Ovary (tissue), 9 donors: ENCODE results near the gene EEIG1. TPM values are rescaled to one million over a fixed set of nuclear protein-coding genes. Genes with fewer than 3 reads are reported as not detected.
A peak's percentile ranks its signal among the peaks of the same experiment; 100 is the strongest.

Experiments used
- DNase-seq, 5 donors: peaks; one replicate each; pipeline ENCODE4 v3.0.0-alpha.2; 2019 to 2020
- H3K27ac ChIP-seq, 2 donors: fragments of 200-600 bp; one replicate each; pipeline versions ENCODE4 v1.5.1 to v1.8.0; 2019 to 2022
- H3K27me3 ChIP-seq: fragments of 200-600 bp; one replicate; pipeline ENCODE4 v1.8.0; 2022
- H3K36me3 ChIP-seq: fragments of 200-600 bp; sonication (generic); one replicate; pipeline ENCODE4 v1.5.1; 2019
- H3K4me1 ChIP-seq: one replicate; pipeline ENCODE4 v1.8.1; 2013; ENCODE audit warnings: mild to moderate bottlenecking, moderate library complexity; ENCODE audit not compliant: insufficient read depth
- H3K4me3 ChIP-seq: fragments of 200-600 bp; sonication (generic); one replicate; pipeline ENCODE4 v1.5.1; 2017
- H3K9me3 ChIP-seq, 2 donors: fragments of 200-600 bp in 1 of 2; sonication (generic) in 1 of 2; one replicate each; pipeline versions ENCODE4 v1.5.1 to v1.8.1; 2013 to 2019; ENCODE audit warnings: mild to moderate bottlenecking in 1 of 2, moderate library complexity in 1 of 2
- CTCF ChIP-seq, 3 donors: fragments of 450-650 bp in 2 of 3; fragments of 200-600 bp in 1 of 3; IDR thresholded peaks; one replicate each; pipeline versions ENCODE4 v1.5.1 to v1.8.0; 2016 to 2022; ENCODE audit warnings: antibody characterized with exemption in 3 of 3, mild to moderate bottlenecking in 1 of 3
- EP300 ChIP-seq: sonication (generic); formaldehyde crosslinking; IDR thresholded peaks from one replicate; pipeline ENCODE4 v1.6.1; 2017; ENCODE audit warnings: antibody characterized with exemption
- POLR2A ChIP-seq: fragments of 450-650 bp; IDR thresholded peaks from one replicate; pipeline ENCODE4 v1.6.1; 2017; ENCODE audit warnings: antibody characterized with exemption, mild to moderate bottlenecking, moderate library complexity
- WGBS, 3 donors: extraction: QIAGEN DNeasy Blood & Tissue Kit in 1 of 3; methylation state at CpG; one replicate each; pipeline versions ENCODE4 v1.1.5 to v1.1.7; 2013 to 2017; 5-methylcytosine and 5-hydroxymethylcytosine counted together
- intact Hi-C, 4 donors: fragments of 100-400 bp; cut with DNase I; formaldehyde crosslinking; loops; one replicate each; pipeline versions ENCODE4 v1.11.0 to v1.15.1; 2022 to 2023
- polyA plus RNA-seq, 2 donors: library from polyadenylated mRNA; stranded (reverse); fragments of 200-250 nt in 1 of 2; fragments of 350-450 nt in 1 of 2; fragmentation: Illumina TruSeq in 1 of 2; extraction: RNeasy Lipid Tissue Mini Kit (QIAGEN cat#74804) in 1 of 2; gene quantifications; one replicate each; pipeline ENCODE4 v1.2.3, GENCODE V29; 2013 to 2014
- total RNA-seq, 7 donors: library from RNA; depleted of rRNA in 2 of 7; stranded (reverse); fragments of >200 nt in 2 of 7; fragmentation: NEBNext Ultra II Directional in 3 of 7; extraction: Animal tissue kit (Norgen Biotek cat#: 25700) in 3 of 7; gene quantifications; one replicate each; pipeline versions ENCODE4 v1.1.0 to v1.2.4, GENCODE V29; 2016 to 2023
- donor health status: DM: no; HTN: no; CAD: no; lungs with moderate emphysema.
- donor health status: DM: no; HTN: no; CAD: no.
- donor health status: Bipolar disorder and iron deficiency.
- donor health status: DM: yes; HTN: yes; CAD: no.
- donor health status: DM: no; HTN: no; CAD: no.
- donor health status: DM: yes; HTN: yes; CAD: no.

The EEIG1 gene
- total and polyA plus RNA-seq, 9 donors, result 8.6 to 104 (median 75.5) TPM

- no peak for TF ChIP-seq POLR2A
- TF ChIP-seq CTCF (IDR thresholded peaks at IDR 0.05), result no peak
- no peak for TF ChIP-seq EP300
- peaks cover 39% of the 10 kb centered on the region for H3K4me1 ChIP-seq
- DNase-seq, result no peak
- no peaks in the 10 kb centered on the region for H3K27me3 ChIP-seq
- intact Hi-C loops, result loop anchor here in 1 of 4 donors (5.0 kb wide), 1 partner anchor 37 kb away; no protein-coding TSS in a partner anchor
- peak overlapping the region; percentile 89 for H3K4me3 ChIP-seq
- no peaks in the 10 kb centered on the region for H3K36me3 ChIP-seq
- H3K9me3 ChIP-seq, result no peaks in the 10 kb centered on the region
- WGBS, 3 donors, result 13 to 35% (median 23%) methylated on average over 5 of the region's 5 CpGs
- H3K27ac ChIP-seq, result peak overlapping the region; percentile 41 to 58
Measured at GRCh38 chr9:127979015-127979332, 1.8 kb downstream of the EEIG1 start.

DNA sequence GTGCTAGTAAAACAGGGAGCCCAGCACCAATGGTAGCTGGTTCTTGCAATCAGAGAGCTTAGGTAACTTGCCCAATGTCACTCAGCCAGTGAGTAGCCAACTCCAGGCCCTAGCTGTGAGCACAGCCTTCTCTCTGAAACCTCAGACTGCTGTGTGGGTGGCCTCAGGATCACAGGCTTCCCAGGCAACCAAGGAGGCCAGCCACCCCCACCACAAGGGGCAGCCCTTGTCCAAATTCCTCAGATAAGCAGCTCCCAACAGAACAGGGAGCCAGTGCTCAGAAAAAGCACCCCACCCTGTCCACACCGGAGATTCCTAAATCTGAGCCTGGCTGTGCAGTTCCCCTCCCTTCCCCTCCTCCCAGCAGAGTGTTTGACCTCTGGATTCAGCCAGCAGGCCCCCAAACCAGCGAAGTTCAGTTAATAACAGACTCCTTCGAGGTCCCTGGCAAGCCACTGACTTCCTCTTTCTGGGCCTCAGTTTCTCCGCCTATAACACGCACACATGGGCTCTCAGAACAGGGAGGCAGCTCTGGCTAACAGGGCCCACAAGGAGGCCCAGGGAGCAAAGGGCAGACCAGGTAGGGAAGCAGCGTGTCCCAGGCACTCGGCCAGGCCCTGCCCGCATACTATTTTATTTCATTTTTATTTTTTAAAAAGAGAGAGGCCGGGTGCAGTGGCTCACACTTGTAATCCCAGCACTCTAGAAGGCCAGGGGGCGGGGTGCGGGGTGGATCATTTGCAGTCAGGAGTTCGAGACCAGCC, 2.7 kb downstream of the EEIG1 start:
- H3K9me3 ChIP-seq, result no peaks in the 10 kb centered on the region
- peak; percentile 48 to 87 (median 75) for DNase-seq
- H3K27me3 ChIP-seq, result no peaks in the 10 kb centered on the region
- 13 to 17% (median 14%) methylated on average over 12 of the region's 12 CpGs for WGBS, 3 donors
- H3K36me3 ChIP-seq, result no peaks in the 10 kb centered on the region
- peak overlapping the region; percentile 32 to 58 for H3K27ac ChIP-seq
- H3K4me1 ChIP-seq, result peaks cover 48% of the 10 kb centered on the region
- peak overlapping the region; percentile 89 for H3K4me3 ChIP-seq
- TF ChIP-seq CTCF (IDR thresholded peaks at IDR 0.05), result no peak
- TF ChIP-seq EP300, result no peak
- TF ChIP-seq POLR2A, result no peak
- intact Hi-C loops, result loop anchor here in 1 of 4 donors (5.0 kb wide), 1 partner anchor 36 kb away; no protein-coding TSS in a partner anchor

DNA sequence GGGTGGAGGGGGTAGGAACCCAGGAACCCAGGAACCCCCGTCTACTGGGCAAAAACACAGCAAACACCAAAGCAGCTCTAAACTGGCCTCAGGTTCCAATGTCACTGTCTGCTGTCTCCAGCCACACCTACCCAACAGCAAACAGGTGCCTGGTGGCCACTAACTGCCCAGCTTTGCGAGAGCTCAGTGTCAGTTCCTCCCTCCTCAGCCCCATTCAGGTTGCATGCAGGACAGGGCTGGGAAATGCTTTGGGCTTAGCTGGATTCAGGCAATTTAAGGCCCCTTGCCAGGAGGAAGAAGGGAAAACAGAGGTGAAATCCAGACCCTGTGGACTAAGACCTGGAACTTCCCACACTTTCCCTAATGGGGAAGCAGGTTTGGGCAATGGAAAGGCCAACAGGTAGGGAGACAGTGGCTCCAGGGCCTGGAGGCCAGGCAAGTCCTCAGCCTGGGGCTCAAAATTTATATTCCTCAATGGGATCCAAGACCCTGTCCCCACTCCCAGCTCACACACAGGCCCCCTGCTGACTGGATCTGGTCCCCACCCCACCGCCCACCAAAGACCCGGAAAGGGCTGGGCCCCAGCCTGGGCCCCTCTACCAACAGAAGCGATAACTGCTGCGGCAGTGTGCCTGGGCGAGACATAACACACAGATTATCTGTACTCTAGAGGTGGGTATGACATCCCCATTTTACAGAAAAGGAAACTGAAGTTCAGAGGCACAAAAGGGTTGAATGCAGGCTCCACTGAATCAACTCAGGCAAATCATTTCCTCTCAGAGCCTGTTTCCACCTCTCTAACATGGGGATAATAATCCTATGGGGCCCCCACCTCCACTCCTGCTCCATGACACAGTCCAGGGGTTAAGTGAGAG, 3.5 kb downstream of the EEIG1 start:
- no peak for DNase-seq
- no peaks in the 10 kb centered on the region for H3K9me3 ChIP-seq
- H3K27me3 ChIP-seq, result no peaks in the 10 kb centered on the region
- H3K4me1 ChIP-seq, result peaks cover 56% of the 10 kb centered on the region
- H3K4me3 ChIP-seq, result peak overlapping the region; percentile 89
- peak overlapping the region; percentile 32 to 58 for H3K27ac ChIP-seq
- TF ChIP-seq CTCF (IDR thresholded peaks at IDR 0.05), result no peak
- no peak for TF ChIP-seq POLR2A
- no peak for TF ChIP-seq EP300
- 46 to 59% (median 56%) methylated on average over 7 of the region's 7 CpGs for WGBS, 3 donors
- no peaks in the 10 kb centered on the region for H3K36me3 ChIP-seq
- intact Hi-C loops, result loop anchor here in 1 of 4 donors (5.0 kb wide), 1 partner anchor 35 kb away; no protein-coding TSS in a partner anchor

GRCh38 chr9:127976498-127976897, 4.3 kb downstream of the EEIG1 start:
- H3K27ac ChIP-seq, result no peak overlapping the region
- DNase-seq, result peak in 2 of 5 donors; percentile 24 to 27
- 72 to 90% (median 83%) methylated on average over 5 to 6 of the region's 6 CpGs for WGBS, 3 donors
- intact Hi-C loops, result loop anchor here in 1 of 4 donors (5.0 kb wide), 1 partner anchor 34 kb away; no protein-coding TSS in a partner anchor
- TF ChIP-seq EP300 (no peak), CTCF (IDR thresholded peaks at IDR 0.05) (no peak), POLR2A (no peak)
- peaks cover 62% of the 10 kb centered on the region for H3K4me1 ChIP-seq
- H3K9me3 ChIP-seq, result no peaks in the 10 kb centered on the region
- H3K27me3 ChIP-seq, result no peaks in the 10 kb centered on the region
- H3K4me3 ChIP-seq, result peak overlapping the region; percentile 89
- H3K36me3 ChIP-seq, result no peaks in the 10 kb centered on the region
